Left renal cortex interstitium (tissue), 4 donors: ENCODE measurements around the gene ADGRG6. TPM values are rescaled to one million over a fixed set of nuclear protein-coding genes. Genes with fewer than 3 reads are reported as not detected.

Experiments used
- DNase-seq, 4 donors: peaks; one replicate each; pipeline ENCODE4 v3.0.0-alpha.2; 2013; ENCODE audit warnings: low read depth in 4 of 4, low spot score in 2 of 4, missing footprints in 1 of 4
- polyA plus RNA-seq, 4 donors: library from polyadenylated mRNA; unstranded; fragments of 120-200 nt; gene quantifications; one replicate each; pipeline ENCODE4 v1.2.1, GENCODE V29; 2013; ENCODE audit not compliant: insufficient read length in 4 of 4

Gene ADGRG6
- polyA plus RNA-seq, 4 donors, result 26.8 to 35.0 (median 27.8) TPM

DNA sequence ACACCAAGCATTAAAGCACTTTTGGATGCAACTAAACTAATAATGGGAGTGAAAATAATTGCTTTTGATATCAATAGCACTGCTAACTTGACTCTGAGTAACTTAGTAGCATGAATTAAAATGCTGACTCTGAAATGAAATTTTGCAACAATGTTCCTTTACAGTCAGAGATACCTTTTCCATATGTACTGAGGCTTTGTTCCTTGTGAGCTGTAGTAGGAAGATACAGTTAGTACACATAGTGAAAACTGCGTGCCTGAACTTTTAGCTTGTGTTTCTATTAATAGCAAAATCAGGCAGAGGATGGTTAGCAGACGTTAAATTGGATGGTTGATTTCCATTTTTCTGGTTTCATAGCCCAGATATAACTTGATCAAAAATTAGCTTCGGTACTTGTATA, 18.6 kb downstream of the ADGRG6 start:
- DNase-seq, result no peak

DNA sequence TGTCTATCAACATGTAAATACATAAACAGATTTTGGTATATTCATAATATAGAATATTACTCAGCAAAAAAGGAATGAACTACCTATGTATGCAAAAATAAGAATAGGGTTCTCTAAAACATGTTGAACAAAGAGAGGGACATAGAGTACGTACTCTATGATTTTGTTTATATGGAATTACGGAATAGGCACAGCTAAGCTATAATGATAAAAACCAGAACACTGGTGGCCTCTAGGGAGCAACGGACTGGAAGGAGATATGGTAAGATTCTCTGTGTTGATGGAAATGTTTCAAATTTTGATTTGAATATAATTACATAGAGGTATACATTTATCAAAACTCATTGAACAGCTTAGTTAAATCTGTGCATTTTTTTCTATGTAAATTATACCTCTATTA, 19.6 kb downstream of the ADGRG6 start:
- DNase-seq, result no peak

GRCh38 chr6:142322066-142322465, 20.3 kb downstream of the ADGRG6 start:
- DNase-seq, result no peak

GRCh38 chr6:142322504-142323198, 20.8 kb downstream of the ADGRG6 start:
- no peak for DNase-seq

GRCh38 chr6:142323377-142323776, 21.6 kb downstream of the ADGRG6 start:
- DNase-seq, result no peak

DNA sequence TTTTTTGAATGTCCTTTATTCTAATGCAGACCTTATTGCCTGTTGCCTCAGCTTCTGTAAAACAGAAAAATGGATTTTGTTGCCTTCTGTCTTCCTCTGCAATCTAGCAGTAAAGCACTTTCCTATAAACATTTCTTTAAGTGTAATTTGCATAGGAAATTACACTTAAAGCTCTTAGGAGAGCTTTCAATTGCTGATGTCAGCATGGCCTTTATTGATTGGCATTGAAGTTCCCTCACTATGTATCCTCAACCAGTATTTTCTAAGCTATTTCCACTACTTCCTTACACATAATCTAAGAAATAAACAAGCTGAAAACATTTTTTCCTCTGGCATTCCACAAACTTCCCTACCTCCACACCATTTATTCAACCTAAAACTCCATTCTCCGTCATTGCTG, 22.3 kb downstream of the ADGRG6 start:
- no peak for DNase-seq

DNA sequence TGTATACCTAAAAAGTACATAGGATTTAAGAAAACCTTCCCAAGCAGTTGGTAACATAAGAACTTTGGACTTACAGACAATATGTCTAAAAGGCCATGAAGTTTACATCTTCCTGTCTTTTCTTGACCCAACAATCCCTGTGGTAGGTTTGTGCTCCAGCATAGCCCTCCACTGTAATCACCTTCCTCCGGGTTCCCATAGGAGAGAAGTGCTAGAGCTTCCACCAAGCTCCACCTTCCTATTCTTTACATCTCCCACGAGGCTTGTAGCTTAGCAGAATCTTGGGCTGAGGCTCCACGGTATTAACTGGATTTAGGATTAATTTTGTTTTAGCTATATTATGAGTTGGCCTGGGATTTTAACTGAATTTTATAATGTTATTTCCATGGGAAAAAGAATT, 23.3 kb downstream of the ADGRG6 start:
- DNase-seq, result no peak

- no peak for DNase-seq
Measured at GRCh38 chr6:142326540-142326939, 24.7 kb downstream of the ADGRG6 start.

DNA sequence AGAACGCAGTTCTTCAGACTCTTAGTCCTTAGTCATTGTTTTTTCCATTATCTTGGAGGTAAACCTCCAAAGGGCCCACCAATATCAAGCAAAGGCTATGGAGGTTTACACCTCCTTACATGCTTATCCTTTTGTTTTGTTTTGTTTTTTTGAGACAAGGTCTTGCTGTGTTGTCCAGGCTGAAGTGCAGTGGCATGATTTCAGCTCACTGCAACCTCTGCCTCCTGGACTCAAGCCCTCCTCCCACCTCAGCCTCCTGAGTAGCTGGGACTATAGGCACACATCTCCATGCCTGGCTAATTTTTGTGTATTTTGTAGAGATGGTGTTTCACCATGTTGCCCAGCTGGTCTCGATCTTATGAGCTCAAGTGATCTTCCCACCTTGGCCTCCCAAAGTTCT, 26.3 kb downstream of the ADGRG6 start:
- no peak for DNase-seq

- no peak for DNase-seq
Measured at GRCh38 chr6:142329486-142330113, 27.8 kb downstream of the ADGRG6 start.

- DNase-seq, result no peak
Measured at GRCh38 chr6:142331075-142331551, 29.3 kb downstream of the ADGRG6 start.

GRCh38 chr6:142331601-142332000, 29.8 kb downstream of the ADGRG6 start:
- DNase-seq, result no peak

- DNase-seq, result no peak
Measured at GRCh38 chr6:142332393-142333098, 30.7 kb downstream of the ADGRG6 start.

DNA sequence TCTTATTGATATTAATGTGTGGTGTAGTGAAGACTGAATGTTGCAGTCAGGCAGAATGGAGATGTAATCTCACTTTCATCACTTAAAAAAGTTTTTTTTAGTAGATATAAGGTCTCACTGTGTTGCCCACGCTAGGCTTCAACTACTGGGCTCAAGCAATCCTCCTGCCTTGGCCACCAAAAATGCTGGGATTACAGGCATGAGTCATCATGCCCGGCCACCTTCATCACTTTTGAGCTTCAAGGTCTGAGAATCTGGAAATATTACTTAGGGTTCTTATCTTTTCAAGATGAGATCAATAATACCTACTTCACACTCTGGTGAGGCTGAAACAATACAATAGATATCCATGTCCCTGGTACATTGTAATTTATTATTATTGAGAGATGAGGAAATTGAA, 31.6 kb downstream of the ADGRG6 start:
- no peak for DNase-seq

GRCh38 chr6:142334294-142334693, 32.5 kb downstream of the ADGRG6 start:
- DNase-seq, result no peak

GRCh38 chr6:142335415-142335814, 33.6 kb downstream of the ADGRG6 start:
- no peak for DNase-seq

GRCh38 chr6:142336183-142336582, 34.4 kb downstream of the ADGRG6 start:
- DNase-seq, result no peak

GRCh38 chr6:142336787-142337186, 35.0 kb downstream of the ADGRG6 start:
- DNase-seq, result no peak

DNA sequence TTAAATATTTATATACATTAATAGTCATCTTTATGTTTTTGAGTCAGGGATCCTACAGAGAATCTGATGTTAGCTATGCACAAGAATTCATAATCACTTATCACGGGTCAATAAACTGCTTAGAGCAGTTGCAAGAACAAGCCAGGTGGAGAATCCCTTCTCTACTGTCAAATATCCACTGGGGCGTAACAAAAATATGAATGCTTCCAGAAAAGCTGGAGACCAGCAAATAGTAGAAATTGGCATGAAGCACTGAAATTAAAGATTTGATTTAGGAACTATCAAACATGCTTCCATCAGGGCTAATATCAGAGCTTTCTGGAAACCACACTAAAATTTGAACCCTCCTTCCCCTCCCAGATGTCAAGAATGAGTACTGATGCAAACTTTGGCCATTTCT, 37.3 kb downstream of the ADGRG6 start:
- no peak for DNase-seq

- DNase-seq, result no peak
Measured at GRCh38 chr6:142339968-142340658, 38.3 kb downstream of the ADGRG6 start.

DNA sequence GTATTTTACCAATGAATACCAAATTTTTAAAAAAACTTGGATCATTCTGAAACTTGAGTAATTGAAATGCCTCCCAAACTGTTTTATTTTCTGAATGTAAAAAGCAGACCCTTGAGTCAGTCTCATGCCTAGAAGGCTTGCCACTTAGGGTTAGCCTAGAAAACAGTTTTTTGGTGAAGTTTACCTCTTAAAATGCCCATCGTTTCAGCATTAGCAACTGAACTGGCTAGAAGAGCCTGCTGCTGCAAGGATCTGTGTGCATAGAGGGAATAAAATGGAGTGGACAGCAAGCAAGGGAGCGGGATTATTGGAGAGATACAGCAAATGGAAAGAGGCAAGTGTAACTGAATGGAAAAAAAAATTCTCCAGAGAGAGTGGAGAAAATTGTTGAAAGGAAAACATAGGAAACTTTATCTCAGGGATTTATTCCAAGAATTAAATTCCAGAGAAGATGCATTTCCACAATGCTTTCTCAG, 40.1 kb downstream of the ADGRG6 start:
- no peak for DNase-seq
